GM18873 (cell line): ENCODE results near the gene ZFP2.
"Not testable (repeated sequence)": the region's sequence is repeated elsewhere in the genome, so short reads cannot be mapped to it uniquely, and the experiment has no call there.

Experiments used
- ATAC-seq: cut with Tn5 transposase; IDR thresholded peaks from one replicate; pipeline ENCODE4 v1.9.1; 2021; ENCODE audit warnings: mild to moderate bottlenecking, moderate library complexity, moderate number of reproducible peaks; ENCODE audit not compliant: unreplicated experiment, low FRiP score

Gene ZFP2

DNA sequence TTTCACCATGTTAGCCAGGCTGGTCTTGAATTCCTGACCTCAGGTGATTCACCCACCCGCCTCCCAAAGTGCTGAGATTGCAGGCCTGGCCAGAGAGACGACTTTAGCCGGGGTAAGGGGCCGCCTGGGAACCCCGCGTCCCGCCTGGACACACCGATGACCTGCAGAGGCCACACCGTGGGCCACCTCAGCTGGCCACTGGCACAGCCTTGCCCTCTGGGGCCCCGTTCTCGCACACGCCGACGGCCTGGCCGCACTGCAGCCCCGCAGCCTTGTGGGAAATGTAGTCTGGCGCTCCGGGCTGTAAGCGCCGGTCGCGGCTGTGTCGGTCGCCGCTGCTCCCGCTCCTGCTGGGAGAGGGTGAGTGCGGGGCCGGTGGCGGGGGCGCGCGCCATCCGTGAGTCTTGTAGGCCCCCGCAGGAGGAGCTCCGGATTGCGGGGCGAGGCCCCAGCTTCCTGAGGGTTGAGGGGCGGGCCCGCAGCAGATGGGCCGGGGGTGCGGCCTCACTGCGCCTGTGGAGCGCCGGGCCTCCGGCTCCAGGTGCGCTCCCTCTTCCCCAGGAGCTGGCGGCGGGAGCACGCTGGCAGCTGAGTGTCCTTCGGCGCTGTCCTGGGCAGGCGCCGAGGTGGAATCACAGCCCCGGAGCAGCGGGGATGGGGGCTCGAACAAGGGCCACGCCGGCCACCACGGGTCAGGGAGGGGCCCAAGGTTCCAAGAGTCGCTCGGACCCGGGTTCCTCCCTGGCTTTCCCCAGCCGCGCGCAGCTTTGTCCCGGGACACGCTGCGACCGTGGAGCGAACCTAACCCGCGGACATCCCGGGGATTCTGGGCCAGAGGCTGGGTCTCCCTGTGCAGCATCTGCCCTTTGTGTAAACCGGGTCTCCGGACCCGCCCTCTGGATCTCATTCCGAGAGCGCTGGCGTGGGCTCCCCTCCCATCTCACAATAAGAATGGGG lies at the start of gene ZFP2:
Gene ZFP2, plus strand, starts transcription at position 299 of the 957 bp plus-strand sequence. CDS start 35,401 bp downstream, outside the sequence.
- ATAC-seq = no peak

DNA sequence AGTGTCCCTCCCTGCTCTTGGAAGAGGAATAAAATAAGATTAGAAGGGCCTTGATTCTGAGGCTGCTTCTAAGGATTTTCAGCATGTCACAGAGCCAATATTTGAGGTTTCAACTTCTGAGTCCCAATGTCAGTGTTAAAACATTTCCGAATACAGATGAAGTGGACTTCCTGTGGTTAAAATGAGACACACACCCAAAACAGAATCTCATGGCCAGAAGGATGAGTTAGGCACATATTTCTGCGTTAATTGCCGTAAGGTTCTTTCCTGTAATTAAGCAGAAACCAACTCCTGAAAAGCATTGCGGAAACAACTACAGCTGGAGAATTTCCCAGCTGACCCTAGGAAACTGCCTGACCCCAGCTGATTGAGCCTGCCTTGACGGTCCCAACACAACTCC lies 46.4 kb upstream of the ZFP2 start:
- no peak for ATAC-seq

DNA sequence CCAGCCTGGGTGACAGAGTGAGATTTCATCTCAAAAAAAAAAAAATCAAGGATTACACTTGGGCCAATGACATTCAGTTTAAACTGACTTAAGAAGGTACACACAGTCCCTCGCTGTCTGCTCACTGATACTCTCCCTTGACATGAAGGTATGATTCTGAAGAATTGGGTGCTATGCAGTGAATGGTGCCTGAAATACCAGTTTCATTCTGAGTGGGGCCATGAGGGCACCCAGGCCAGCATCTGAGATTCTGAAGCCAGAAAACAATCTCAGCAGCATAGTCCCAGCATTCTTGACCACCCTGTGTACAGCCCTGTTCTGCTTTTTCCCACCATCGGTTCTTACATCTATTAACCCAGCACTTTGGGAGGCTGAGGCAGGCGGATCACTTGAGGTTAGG lies 43.8 kb upstream of the ZFP2 start:
- no peak for ATAC-seq

DNA sequence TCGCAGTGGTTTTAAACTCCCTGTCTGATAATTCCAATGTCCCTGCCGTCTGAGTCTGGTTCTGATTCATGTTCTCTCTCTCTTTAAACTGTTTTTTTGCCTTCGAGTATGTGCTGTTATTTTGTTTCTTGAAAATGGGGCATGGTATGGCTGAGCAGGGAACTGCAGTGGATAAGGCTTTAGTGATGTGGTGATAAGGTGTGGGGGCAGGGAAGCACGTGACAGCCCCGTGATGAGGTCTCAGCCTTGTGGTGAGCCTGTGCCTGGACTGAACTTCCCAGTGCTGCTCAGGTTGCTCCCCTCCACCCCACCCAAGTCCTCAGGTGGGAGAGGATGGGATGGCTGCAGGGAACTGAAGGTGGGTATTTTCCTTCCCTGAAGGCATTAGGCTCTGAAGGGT lies 41.4 kb upstream of the ZFP2 start:
- ATAC-seq = no peak

DNA sequence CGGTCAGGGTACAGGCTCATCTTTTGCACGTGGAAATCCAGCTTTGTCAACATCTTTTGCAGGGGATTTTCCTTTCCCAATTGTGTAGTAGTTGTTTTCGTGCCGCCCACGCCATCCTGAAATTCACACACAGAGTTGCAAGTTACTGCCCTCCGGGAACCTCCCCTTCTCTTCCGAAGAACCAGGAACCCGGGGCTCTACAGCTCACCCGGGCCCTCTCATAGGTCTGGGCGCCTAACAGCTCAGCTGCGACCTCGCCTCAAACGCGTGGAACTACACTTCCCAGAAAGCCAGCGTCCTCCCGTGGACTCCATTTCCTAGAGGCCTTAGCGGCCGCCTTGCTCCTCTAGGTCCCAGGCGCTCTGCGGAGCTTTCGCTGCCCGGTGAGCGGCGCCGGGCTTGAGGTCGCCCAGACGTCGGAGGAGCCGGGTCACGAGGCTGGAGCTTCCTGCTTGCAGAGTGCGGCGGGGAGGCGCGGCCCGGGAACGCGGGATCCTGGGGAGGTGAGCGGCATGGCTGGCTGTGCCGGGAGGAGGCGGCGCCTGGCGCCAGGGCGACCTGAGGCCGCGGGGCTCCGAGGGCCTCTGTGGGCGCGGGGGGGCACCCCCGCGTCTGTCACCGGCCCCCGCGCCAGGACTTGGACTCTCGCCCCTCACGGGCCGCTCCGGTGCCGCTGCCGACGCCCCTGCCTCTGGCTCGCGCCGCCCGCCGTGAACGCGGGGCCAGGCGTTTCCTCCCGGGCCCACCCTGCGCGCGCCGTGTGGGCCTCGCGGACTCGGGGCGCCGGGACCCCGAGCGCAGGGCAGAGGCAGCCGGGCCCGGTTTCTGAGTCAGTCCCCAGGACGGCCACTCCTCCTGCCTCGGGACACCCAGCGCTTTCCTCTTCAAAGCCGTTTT lies 35.8 kb upstream of the ZFP2 start, which contains the start of gene ZNF354B:
Gene ZNF354B, plus strand, starts transcription at position 329 of the 897 bp plus-strand sequence. CDS start 1,095 bp downstream, outside the sequence.
- peak; percentile 98 for ATAC-seq

DNA sequence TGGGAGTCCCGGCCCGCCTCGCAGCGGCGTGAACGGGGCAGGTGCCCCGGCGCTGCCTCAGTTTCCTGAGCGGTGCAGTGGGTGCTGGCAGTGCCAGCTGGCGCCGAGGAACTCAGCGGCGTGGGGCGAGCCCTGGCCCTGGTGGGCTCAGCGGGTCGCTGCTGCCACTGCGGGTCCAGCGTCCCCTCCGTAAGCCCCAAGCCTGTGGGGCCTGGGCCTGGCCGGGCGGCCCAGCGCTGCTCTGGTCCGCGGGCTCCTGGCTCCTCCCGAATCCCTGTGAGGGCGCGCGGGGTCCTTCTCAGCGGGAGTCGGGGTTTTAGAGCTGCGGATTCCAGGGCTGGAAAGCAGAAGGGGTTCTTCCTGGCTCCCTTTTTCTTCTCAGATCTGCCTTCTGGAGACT lies 35.1 kb upstream of the ZFP2 start:
- not testable (repeated sequence) for ATAC-seq

DNA sequence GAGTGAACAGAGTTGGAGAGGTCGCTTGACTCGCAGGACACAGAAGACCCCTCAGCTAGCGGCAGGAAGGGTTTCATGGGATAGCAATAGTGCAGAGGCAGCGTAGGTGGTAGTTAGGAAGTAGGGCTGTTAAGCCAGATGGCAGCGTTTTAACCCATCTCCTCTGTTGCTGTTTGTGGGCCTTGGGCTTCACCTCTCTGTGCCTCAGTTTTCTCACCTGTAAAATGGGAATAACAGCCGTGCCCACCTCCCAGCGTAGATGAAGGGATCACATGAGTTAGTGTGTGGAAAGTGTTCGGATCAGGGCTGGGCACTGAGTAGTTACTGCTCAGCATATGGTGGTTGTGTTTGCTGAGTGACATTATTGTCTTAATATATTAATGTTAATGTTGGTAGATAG lies 34.1 kb upstream of the ZFP2 start:
- ATAC-seq = no peak

DNA sequence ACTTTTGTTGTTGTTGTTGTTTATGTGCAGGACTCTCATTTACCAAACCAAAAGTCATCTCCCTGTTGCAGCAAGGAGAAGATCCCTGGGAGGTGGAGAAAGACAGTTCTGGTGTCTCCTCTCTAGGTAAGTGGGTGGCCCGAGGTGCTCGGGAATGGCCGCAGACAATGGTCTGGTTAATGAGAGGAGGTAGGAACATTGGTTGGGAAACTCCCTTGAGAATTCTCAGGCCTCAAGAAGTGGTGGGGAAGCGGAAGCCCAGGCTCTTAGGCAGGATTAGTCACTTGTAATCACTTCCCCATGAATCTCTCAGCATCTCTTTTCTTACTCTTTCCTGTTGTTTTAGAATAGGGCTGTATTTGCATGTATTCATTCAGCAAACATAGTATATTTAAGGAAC lies 28.8 kb upstream of the ZFP2 start:
- ATAC-seq = no peak

DNA sequence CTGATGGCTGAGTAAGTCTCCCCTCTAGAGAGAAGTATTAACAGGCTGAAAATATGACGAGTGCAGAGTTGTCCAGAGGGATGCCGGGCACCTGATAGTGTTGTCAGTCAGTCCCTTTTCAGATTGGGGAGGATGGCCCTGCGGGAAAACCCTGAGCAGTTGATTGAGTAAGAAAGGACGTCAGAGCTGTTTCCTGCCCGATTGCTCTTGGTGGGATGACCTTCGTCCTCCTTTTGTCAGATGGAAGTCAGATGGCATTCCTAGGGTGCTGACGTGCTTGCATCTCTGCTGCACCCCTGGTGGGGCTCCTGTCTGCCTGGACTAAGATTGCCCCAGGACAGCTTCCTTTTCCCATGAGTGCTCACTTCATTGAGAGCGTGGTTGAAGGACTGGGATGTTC lies 26.1 kb upstream of the ZFP2 start:
- ATAC-seq = no peak

DNA sequence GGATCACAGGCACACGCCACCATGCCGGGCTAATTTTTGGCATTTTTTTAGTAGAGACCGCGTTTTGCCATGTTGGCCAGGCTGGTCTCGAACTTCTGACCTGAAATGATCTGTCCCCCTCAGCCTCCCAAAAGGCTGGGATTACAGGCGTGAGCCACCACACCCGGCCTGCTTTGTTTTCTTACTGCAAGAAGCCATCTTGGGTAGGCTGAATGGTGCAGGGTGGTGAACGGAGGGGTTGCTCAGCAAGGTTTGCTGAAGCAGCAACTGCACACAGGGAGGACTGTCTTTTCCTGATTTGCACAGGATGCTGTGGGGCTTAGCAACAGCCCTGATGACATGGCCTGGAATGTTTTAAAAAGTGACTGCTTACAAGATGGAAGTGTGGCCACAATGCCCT lies 25.3 kb upstream of the ZFP2 start:
- ATAC-seq = no peak

DNA sequence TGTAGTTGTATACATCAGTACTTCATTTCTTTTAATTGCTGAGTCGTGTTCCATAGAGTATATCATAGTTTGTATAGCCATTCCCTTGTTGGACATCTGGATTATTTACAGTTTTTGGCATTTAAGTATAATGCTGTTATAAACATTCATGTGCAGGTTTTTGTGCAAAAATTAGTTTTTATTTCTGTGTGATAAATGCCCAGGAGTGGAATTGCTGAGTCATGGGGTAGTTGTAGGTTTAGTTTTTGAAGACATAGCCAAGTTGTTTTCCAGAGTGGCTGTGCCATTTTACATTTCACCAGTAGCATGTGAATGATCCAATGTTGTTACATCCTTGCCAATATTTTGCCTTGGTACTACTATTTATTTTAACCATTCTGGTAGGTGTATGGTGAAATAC lies 23.4 kb upstream of the ZFP2 start:
- ATAC-seq = no peak

DNA sequence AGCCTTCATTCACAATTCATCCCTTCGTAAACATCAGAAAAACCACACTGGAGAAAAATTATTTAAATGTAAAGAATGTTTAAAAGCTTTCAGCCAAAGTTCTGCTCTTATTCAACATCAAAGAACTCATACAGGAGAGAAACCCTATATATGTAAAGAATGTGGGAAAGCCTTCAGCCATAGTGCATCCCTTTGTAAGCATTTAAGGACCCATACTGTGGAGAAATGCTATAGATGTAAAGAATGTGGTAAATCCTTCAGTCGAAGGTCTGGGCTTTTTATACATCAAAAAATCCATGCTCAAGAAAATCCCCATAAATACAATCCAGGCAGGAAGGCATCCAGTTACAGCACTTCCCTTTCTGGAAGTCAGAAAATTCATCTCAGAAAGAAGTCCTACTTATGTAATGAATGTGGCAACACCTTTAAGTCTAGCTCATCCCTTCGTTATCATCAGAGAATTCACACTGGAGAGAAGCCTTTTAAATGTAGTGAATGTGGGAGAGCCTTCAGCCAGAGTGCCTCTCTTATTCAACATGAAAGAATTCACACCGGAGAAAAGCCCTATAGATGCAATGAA lies 12.5 kb upstream of the ZFP2 start:
- ATAC-seq = not testable (repeated sequence)

DNA sequence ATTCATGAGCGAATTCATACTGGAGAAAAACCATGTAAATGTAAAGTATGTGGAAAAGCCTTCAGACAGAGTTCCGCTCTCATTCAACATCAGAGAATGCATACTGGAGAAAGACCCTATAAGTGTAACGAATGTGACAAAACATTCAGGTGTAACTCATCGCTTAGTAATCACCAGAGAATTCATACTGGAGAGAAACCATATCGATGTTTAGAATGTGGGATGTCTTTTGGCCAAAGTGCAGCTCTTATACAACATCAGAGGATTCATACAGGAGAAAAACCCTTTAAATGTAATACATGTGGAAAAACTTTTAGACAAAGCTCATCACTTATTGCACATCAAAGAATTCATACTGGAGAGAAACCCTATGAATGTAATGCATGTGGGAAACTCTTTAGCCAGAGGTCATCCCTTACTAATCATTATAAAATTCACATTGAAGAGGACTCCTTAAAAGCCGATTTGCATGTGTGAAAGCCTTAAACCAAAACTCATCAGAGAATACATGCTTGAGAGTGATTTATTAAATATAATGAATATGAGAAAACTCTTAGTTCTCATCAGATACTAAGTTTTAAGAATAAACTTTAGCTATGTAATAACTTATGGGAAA lies 11.8 kb upstream of the ZFP2 start:
- no peak for ATAC-seq

DNA sequence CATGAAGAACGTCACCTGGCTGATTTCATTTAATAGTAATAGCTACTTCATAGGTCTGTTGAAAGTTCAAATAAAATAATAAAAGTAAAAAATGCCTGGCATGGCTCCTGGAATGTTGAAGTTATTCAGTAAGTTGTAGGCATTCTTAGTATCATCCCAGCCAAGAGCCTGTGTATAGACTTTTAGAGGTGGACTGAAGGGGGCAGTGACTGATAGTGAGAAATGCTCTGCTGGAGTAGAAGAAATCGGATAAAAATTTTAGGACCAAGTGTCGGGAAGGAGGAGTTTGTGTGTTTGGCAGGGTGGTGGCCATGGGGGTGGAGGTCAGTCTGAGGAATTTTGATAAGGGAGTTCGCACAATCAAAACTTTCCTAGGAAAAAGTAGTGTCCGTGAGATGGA lies 3.6 kb downstream of the ZFP2 start:
- no peak for ATAC-seq

DNA sequence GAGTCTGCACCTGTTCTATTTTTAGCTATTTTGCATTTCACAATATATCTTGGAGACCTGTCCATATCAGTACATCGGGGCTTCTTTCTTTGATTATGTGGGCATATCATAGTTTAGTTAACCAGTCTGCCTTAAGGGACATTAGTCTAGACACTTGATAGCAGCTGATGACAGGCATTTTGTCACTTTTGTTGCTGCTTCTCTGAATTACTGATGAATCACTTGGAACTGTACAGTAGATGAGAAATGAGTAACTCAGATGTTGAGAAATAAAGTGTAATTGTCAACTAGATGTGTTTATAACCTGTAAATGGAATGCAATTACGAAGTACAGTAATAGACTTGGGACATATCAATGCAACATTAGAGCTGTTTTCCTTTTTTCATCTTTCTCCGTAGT lies 7.1 kb downstream of the ZFP2 start:
- no peak for ATAC-seq

DNA sequence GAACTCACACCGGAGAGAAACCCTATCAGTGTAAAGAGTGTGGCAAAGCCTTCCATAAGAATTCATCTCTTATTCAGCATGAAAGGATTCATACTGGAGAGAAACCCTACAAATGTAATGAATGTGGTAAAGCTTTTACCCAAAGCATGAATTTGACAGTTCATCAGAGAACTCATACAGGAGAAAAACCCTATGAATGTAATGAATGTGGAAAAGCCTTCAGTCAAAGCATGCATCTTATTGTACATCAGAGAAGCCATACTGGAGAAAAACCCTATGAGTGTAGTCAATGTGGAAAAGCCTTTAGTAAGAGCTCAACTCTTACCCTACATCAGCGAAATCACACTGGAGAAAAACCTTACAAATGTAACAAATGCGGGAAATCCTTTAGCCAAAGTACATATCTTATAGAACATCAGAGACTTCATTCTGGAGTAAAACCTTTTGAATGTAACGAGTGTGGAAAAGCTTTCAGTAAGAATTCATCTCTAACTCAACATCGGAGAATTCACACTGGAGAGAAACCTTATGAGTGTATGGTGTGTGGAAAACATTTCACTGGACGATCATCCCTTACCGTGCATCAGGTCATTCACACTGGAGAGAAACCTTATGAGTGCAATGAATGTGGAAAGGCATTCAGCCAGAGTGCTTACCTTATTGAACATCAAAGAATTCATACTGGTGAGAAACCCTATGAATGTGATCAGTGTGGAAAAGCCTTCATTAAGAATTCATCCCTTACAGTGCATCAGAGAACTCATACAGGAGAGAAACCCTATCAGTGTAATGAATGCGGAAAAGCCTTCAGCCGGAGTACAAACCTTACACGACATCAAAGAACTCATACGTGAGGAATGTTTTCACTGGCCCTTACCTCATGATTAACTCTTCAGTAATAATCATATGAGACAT lies 36.4 kb downstream of the ZFP2 start:
- ATAC-seq = no peak

DNA sequence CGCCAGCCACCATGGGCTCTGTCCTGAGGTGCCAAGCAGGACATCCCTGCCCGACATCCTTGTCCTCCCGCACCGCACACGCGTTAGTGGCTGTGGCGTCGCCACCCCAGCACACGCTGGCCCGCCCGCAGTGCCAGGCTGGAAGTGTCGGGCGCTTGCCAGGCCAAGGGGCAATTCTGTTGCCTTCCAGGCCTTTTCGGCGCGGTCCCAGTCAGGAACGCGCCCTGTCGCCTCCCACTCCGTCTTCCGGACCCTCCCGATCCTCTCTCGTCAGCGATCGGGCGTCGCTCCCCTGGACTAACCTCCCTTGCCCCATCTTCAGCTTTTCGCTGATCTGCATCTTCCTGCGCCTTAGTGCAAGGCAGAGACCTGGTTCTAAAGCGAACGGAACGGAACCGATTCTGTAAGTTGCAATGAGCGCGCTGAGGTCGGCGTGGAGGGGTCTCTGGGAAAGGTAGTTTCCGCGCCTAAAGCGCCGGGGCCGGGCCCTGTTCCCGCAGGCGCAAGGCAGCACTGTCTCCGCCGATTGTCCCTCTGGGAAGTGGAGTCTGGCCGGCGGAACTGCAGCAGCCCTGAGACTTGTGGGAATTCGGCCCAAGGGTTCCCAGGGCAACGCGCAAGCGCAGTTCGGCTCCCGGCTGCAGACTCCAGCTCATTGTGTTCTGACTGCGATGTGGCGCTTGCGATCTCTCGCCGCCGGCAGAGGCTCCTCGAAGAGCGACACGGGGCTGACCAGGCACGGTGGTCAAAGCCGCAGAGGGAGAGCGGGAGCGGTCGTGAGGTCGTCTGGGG lies 45.1 kb downstream of the ZFP2 start, which contains the start of gene ZNF454:
Gene ZNF454, plus strand, starts transcription at position 630 of the 792 bp plus-strand sequence. CDS start 1,594 bp downstream, outside the sequence.
- ATAC-seq = no peak

DNA sequence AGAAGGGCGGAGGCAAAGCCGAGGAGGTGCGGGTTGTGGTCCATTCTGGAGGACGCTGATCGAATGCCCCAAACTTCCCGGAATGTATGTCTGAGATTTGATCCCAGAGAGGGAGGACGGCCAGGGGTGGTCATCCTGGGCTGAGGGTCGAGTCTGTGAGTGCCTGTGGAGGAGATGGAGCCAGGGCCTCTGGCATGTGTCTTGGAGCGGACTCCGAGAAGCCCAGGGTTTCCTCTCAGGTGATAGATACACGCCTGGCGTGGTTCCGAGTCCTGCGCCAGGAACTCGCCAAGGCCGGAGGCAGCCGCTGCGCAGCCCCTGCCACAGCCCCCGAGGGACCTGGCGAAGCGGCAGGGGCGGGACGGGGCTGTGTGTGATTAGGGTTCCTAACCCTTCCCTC lies 45.6 kb downstream of the ZFP2 start:
- no peak for ATAC-seq
